Right lobe of liver (tissue), 4 donors: ENCODE data around the gene MICU2.

Experiments used
- POLR2A ChIP-seq: fragments of 450-650 bp; IDR thresholded peaks from one replicate; pipeline ENCODE4 v1.6.1; 2017; ENCODE audit warnings: antibody characterized with exemption, mild to moderate bottlenecking
- TF ChIP-seq, protein P1 (sequence below), 4 donors: fragments of 200-600 bp in 3 of 4; fragments of 450-650 bp in 1 of 4; IDR thresholded peaks; one replicate each; pipeline versions ENCODE4 v1.5.1 to v1.8.0; 2016 to 2022; ENCODE audit warnings: antibody characterized with exemption in 4 of 4, mild to moderate bottlenecking in 2 of 4
- donor health status: DM: no; HTN: no; CAD: no.
- donor health status: DM: no; HTN: no; CAD: no.
- donor health status: DM: no; HTN: yes; CAD: no.

- TF ChIP-seq, protein P1, sequence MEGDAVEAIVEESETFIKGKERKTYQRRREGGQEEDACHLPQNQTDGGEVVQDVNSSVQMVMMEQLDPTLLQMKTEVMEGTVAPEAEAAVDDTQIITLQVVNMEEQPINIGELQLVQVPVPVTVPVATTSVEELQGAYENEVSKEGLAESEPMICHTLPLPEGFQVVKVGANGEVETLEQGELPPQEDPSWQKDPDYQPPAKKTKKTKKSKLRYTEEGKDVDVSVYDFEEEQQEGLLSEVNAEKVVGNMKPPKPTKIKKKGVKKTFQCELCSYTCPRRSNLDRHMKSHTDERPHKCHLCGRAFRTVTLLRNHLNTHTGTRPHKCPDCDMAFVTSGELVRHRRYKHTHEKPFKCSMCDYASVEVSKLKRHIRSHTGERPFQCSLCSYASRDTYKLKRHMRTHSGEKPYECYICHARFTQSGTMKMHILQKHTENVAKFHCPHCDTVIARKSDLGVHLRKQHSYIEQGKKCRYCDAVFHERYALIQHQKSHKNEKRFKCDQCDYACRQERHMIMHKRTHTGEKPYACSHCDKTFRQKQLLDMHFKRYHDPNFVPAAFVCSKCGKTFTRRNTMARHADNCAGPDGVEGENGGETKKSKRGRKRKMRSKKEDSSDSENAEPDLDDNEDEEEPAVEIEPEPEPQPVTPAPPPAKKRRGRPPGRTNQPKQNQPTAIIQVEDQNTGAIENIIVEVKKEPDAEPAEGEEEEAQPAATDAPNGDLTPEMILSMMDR (IDR thresholded peaks at IDR 0.05) = no peak
- TF ChIP-seq POLR2A = no peak
Observed at GRCh38 chr13:21583478-21583877, 20.5 kb downstream of the MICU2 start.
